ENCODE measurements around the gene PPOX.

- TF ChIP-seq CTCF (IDR thresholded peaks at IDR 0.05) (no peak), ZFX (IDR thresholded peaks at IDR 0.05; ENCODE audit: borderline replicate concordance) (no peak)
These were observed 9.7 kb downstream of the PPOX start for GRCh38 chr1:161175771-161176453.
